ENCODE data around the gene SLCO3A1. TPM values are rescaled to one million over a fixed set of nuclear protein-coding genes. Genes with fewer than 3 reads are reported as not detected.

The SLCO3A1 gene
- total RNA-seq, 2 experiments from 2014 or later: 29.5 to 30.4 TPM

- no peaks in the 10 kb centered on the region for H3K27me3 Mint-ChIP-seq
- no peak overlapping the region for H3K4me3 Mint-ChIP-seq
- Histone ChIP-seq H3K9me3 (ENCODE audit: control insufficient read depth in 1 of 2, insufficient read depth in 1 of 2, low read length in 2 of 2) (no peaks in the 10 kb centered on the region), H3K36me3 (ENCODE audit: insufficient read depth, low read length) (peaks cover 29% of the 10 kb centered on the region), H3K4me1 (ENCODE audit: insufficient read depth, low read length) (no peaks in the 10 kb centered on the region), H3K27me3 (ENCODE audit: control insufficient read depth in 1 of 2, insufficient read depth in 2 of 2, low read length in 2 of 2) (no peaks in the 10 kb centered on the region), H3K4me3 (ENCODE audit: low read length) (no peak overlapping the region), H3K27ac (ENCODE audit: low read depth in 1 of 2, low read length in 2 of 2) (no peak overlapping the region)
- H3K27ac Mint-ChIP-seq: no peak overlapping the region
- no peaks in the 10 kb centered on the region for H3K9me3 Mint-ChIP-seq
- ChIA-PET POLR2A (no interaction called here), CTCF (no interaction called here)
- DNase-seq (no peak), ATAC-seq (ENCODE audit: poor library complexity) (no peak)
- no peak for TF ChIP-seq CTCF (IDR thresholded peaks at IDR 0.05)
- intact Hi-C loops (cut with DNase I, micrococcal nuclease): no loop called here
- H3K4me1 Mint-ChIP-seq (ENCODE audit: low read depth): no peaks in the 10 kb centered on the region
- peaks cover 61% of the 10 kb centered on the region for H3K36me3 Mint-ChIP-seq (ENCODE audit: low read depth)
Observed at GRCh38 chr15:92118162-92118935, 264.8 kb downstream of the SLCO3A1 start.

GRCh38 chr15:92118936-92119325, 265.4 kb downstream of the SLCO3A1 start:
- Mint-ChIP-seq H3K36me3 (ENCODE audit: low read depth) (peaks cover 67% of the 10 kb centered on the region), H3K4me1 (ENCODE audit: low read depth) (no peaks in the 10 kb centered on the region), H3K4me3 (no peak overlapping the region), H3K27me3 (no peaks in the 10 kb centered on the region), H3K9me3 (no peaks in the 10 kb centered on the region), H3K27ac (no peak overlapping the region)
- ATAC-seq (ENCODE audit: poor library complexity): no peak
- Histone ChIP-seq H3K9me3 (ENCODE audit: control insufficient read depth in 1 of 2, insufficient read depth in 1 of 2, low read length in 2 of 2) (no peaks in the 10 kb centered on the region), H3K27ac (ENCODE audit: low read depth in 1 of 2, low read length in 2 of 2) (no peak overlapping the region), H3K36me3 (ENCODE audit: insufficient read depth, low read length) (peaks cover 29% of the 10 kb centered on the region), H3K4me1 (ENCODE audit: insufficient read depth, low read length) (no peaks in the 10 kb centered on the region), H3K4me3 (ENCODE audit: low read length) (no peak overlapping the region), H3K27me3 (ENCODE audit: control insufficient read depth in 1 of 2, insufficient read depth in 2 of 2, low read length in 2 of 2) (no peaks in the 10 kb centered on the region)
- ChIA-PET POLR2A (no interaction called here), CTCF (no interaction called here)
- intact Hi-C loops (cut with DNase I, micrococcal nuclease): no loop called here
- no peak for DNase-seq
- no peak for TF ChIP-seq CTCF (IDR thresholded peaks at IDR 0.05)

GRCh38 chr15:92120094-92120795, 266.7 kb downstream of the SLCO3A1 start:
- Histone ChIP-seq H3K27me3 (ENCODE audit: control insufficient read depth in 1 of 2, insufficient read depth in 2 of 2, low read length in 2 of 2) (no peaks in the 10 kb centered on the region), H3K4me1 (ENCODE audit: insufficient read depth, low read length) (no peaks in the 10 kb centered on the region), H3K27ac (ENCODE audit: low read depth in 1 of 2, low read length in 2 of 2) (no peak overlapping the region), H3K9me3 (ENCODE audit: control insufficient read depth in 1 of 2, insufficient read depth in 1 of 2, low read length in 2 of 2) (no peaks in the 10 kb centered on the region), H3K36me3 (ENCODE audit: insufficient read depth, low read length) (peaks cover 29% of the 10 kb centered on the region), H3K4me3 (ENCODE audit: low read length) (no peak overlapping the region)
- ChIA-PET CTCF (no interaction called here), POLR2A (no interaction called here)
- no peaks in the 10 kb centered on the region for H3K9me3 Mint-ChIP-seq
- DNase-seq (no peak), ATAC-seq (ENCODE audit: poor library complexity) (no peak)
- no peak overlapping the region for H3K4me3 Mint-ChIP-seq
- intact Hi-C loops (cut with DNase I, micrococcal nuclease): no loop called here
- H3K4me1 Mint-ChIP-seq (ENCODE audit: low read depth): no peaks in the 10 kb centered on the region
- no peaks in the 10 kb centered on the region for H3K27me3 Mint-ChIP-seq
- H3K27ac Mint-ChIP-seq: no peak overlapping the region
- no peak for TF ChIP-seq CTCF (IDR thresholded peaks at IDR 0.05)
- H3K36me3 Mint-ChIP-seq (ENCODE audit: low read depth): peaks cover 70% of the 10 kb centered on the region

Measured in CD4-positive, alpha-beta T cell (primary cell).